A549 (cell line): ENCODE data around the gene PPM1G. TPM values are rescaled to one million over a fixed set of nuclear protein-coding genes. Genes with fewer than 3 reads are reported as not detected.
A peak's percentile ranks its signal among the peaks of the same experiment; 100 is the strongest.

Source experiments
- ATAC-seq, 2 experiments: fragments of 200-7000 bp in 1 of 2; fragments of >200 bp in 1 of 2; cut with Nextera tagmentation in 1 of 2; cut with Tn5 transposase in 1 of 2; 3 replicates each; pipeline versions ENCODE4 v1.8.0 to v1.9.1; 2018 to 2020; ENCODE audit warnings: mild to moderate bottlenecking in 1 of 2, moderate library complexity in 1 of 2
- CTCF ChIA-PET: fragments of 300-600 bp; sonication (Branson Sonifier 250); formaldehyde crosslinking; extraction: SDS; loops from one replicate; lab custom pipeline; 2021; ENCODE audit warnings: antibody characterized with exemption, inconsistent platforms; lab: Yijun Ruan, JAX
- POLR2A ChIA-PET: fragments of 350-600 bp; formaldehyde crosslinking; extraction: SDS; loops from one replicate; lab custom pipeline; 2021; ENCODE audit warnings: antibody characterized with exemption, inconsistent platforms; lab: Yijun Ruan, JAX
- DNase-seq, 2 experiments: peaks; one replicate each; pipeline versions ENCODE4 v3.0.0 to v3.0.0-alpha.2; 2011 to 2016; ENCODE audit warnings: low read depth in 1 of 2, low spot score in 1 of 2
- FAIRE-seq: peaks from 2 replicates; lab custom pipeline; 2011; peaks lifted over from hg19 to GRCh38; lab: Jason Lieb, UNC
- H3K27ac ChIP-seq, 2 experiments: fragments of >200 bp; sonication (Bioruptor Twin); formaldehyde crosslinking; 3 replicates each; pipeline ENCODE4 v1.5.1; 2016 to 2017
- H3K4me1 ChIP-seq: fragments of >200 bp; sonication (Bioruptor Twin); formaldehyde crosslinking; 3 replicates; pipeline ENCODE4 v1.6.1; 2016
- H3K4me2 ChIP-seq: fragments of >200 bp; sonication (Bioruptor Twin); formaldehyde crosslinking; 3 replicates; pipeline ENCODE4 v1.6.1; 2016
- H3K4me3 ChIP-seq: fragments of >200 bp; sonication (Bioruptor Twin); formaldehyde crosslinking; 3 replicates; pipeline ENCODE4 v1.5.1; 2016
- H3K9me3 ChIP-seq: fragments of >200 bp; sonication (Bioruptor Twin); formaldehyde crosslinking; 3 replicates; pipeline ENCODE4 v1.6.1; 2016
- CTCF ChIP-seq: fragments of >200 bp; sonication (Bioruptor Twin); formaldehyde crosslinking; IDR thresholded peaks from 3 replicates; pipeline ENCODE4 v1.5.1; 2016
- EHMT2 ChIP-seq: fragments of 200-600 bp; sonication (generic); IDR thresholded peaks from 2 replicates; pipeline ENCODE4 v1.6.1; 2016; ENCODE audit warnings: antibody characterized with exemption, low read depth, mild to moderate bottlenecking, moderate library complexity
- ESRRA ChIP-seq: fragments of 150-350 bp; IDR thresholded peaks from 2 replicates; pipeline ENCODE4 v1.6.1; 2014; ENCODE audit warnings: mild to moderate bottlenecking, low read length, borderline replicate concordance
- FOSB ChIP-seq: fragments of 250-450 bp; sonication (Bioruptor Pico); IDR thresholded peaks from 2 replicates; pipeline ENCODE4 v1.5.0; 2020; ENCODE audit warnings: mild to moderate bottlenecking, moderate library complexity
- FOXS1 ChIP-seq: fragments of 250-450 bp; sonication (Bioruptor Pico); IDR thresholded peaks from 2 replicates; pipeline ENCODE4 v1.5.0; 2020; ENCODE audit warnings: mild to moderate bottlenecking, moderate library complexity
- HDAC2 ChIP-seq: fragments of 200-600 bp; sonication (generic); IDR thresholded peaks from 2 replicates; pipeline ENCODE4 v1.6.1; 2016
- HES2 ChIP-seq: fragments of >200 bp; sonication (Bioruptor Twin); formaldehyde crosslinking; IDR thresholded peaks from 2 replicates; pipeline ENCODE4 v1.6.1; 2016
- HEYL ChIP-seq: fragments of 250-450 bp; sonication (Bioruptor Pico); IDR thresholded peaks from 2 replicates; pipeline ENCODE4 v1.8.0; 2021; ENCODE audit warnings: mild to moderate bottlenecking, moderate library complexity
- JUN ChIP-seq, 2 experiments: fragments of >200 bp; sonication (Bioruptor Twin); formaldehyde crosslinking; IDR thresholded peaks; 2 replicates in 1 of 2; 3 replicates in 1 of 2; pipeline ENCODE4 v1.6.1; 2016 to 2017
- MAX ChIP-seq: IDR thresholded peaks from 2 replicates; pipeline ENCODE4 v1.6.1; 2012
- MAZ ChIP-seq: fragments of 150-350 bp; IDR thresholded peaks from 2 replicates; pipeline ENCODE4 v1.6.1; 2014; ENCODE audit warnings: antibody characterized with exemption, low read depth, low read length, borderline replicate concordance
- NR3C1 ChIP-seq: fragments of >200 bp; sonication (Bioruptor Twin); formaldehyde crosslinking; IDR thresholded peaks from 3 replicates; pipeline ENCODE4 v1.6.1; 2017
- PBX3 ChIP-seq: IDR thresholded peaks from 2 replicates; pipeline ENCODE4 v1.6.1; 2012
- PHF8 ChIP-seq: fragments of 200-600 bp; sonication (generic); IDR thresholded peaks from 2 replicates; pipeline ENCODE4 v1.6.1; 2016; ENCODE audit warnings: low read depth, mild to moderate bottlenecking, antibody characterized with exemption, moderate library complexity, borderline replicate concordance
- POLR2A ChIP-seq: IDR thresholded peaks from 2 replicates; pipeline ENCODE4 v1.6.1; 2012; ENCODE audit warnings: mild to moderate bottlenecking, low read length
- POLR2AphosphoS2 ChIP-seq: conservative IDR thresholded peaks from 2 replicates; pipeline ENCODE4 v1.6.1; 2012; ENCODE audit warnings: low read length, improper control_type of control experiment, inconsistent platforms
- RAD21 ChIP-seq, 2 experiments: fragments of >200 bp in 1 of 2; sonication (Bioruptor Twin) in 1 of 2; formaldehyde crosslinking in 1 of 2; IDR thresholded peaks in 1 of 2; conservative IDR thresholded peaks in 1 of 2; 2 replicates in 1 of 2; 3 replicates in 1 of 2; pipeline ENCODE4 v1.6.1; 2012 to 2018; ENCODE audit warnings: inconsistent platforms in 1 of 2
- RCOR1 ChIP-seq: fragments of 150-350 bp; IDR thresholded peaks from 2 replicates; pipeline ENCODE4 v1.6.1; 2014; ENCODE audit warnings: antibody characterized with exemption, low read length, low read depth
- SMC3 ChIP-seq: fragments of >200 bp; sonication (Bioruptor Twin); formaldehyde crosslinking; IDR thresholded peaks from 3 replicates; pipeline ENCODE4 v1.6.1; 2018; ENCODE audit warnings: inconsistent platforms
- ZFP36 ChIP-seq: fragments of 450-650 bp; IDR thresholded peaks from 2 replicates; pipeline ENCODE4 v1.6.1; 2014; ENCODE audit warnings: borderline replicate concordance; ENCODE audit not compliant: partially characterized antibody
- ZSCAN20 ChIP-seq: fragments of 250-450 bp; sonication (Bioruptor Pico); IDR thresholded peaks from 2 replicates; pipeline ENCODE4 v1.8.0; 2022; ENCODE audit warnings: mild to moderate bottlenecking, moderate library complexity
- WGBS: methylation state at CpG from one replicate; pipeline ENCODE4 v1.1.6; 2017; ENCODE audit errors: missing lambda C conversion rate; 5-methylcytosine and 5-hydroxymethylcytosine counted together
- polyA plus RNA-seq, 4 experiments: library from polyadenylated mRNA; depleted of rRNA in 3 of 4; stranded (reverse); fragments of >200 nt; fragmentation: RNase III in 1 of 4; extraction: RNeasy Plus Mini Kit Qiagen cat#74134 plus additional on column Dnase treatment in 1 of 4; gene quantifications; 2 replicates in 3 of 4; 3 replicates in 1 of 4; pipeline ENCODE4 v1.2.3, GENCODE V29; 2011 to 2017

Gene PPM1G
- polyA plus RNA-seq, 2 of the 4 experiments (the other 2 are of a cell fraction) = 129 to 230 TPM

GRCh38 chr2:27442920-27443282 is 33.5 kb upstream of the PPM1G start:
- Histone ChIP-seq H3K27ac (no peak overlapping the region), H3K4me1 (no peaks in the 10 kb centered on the region), H3K4me2 (no peak overlapping the region), H3K4me3 (no peak overlapping the region), H3K9me3 (no peaks in the 10 kb centered on the region)
- POLR2A ChIA-PET = interaction anchor here (1.0 kb wide), 1 partner anchor 14 kb away, joined by 3 read pairs; the partner anchor contains the start of gene NRBP1
- WGBS = 89% methylated on average over 6 of the region's 6 CpGs
- CTCF ChIA-PET = no interaction called here
- peak; percentile 10 to 19; a peak in 4 of 6 replicates for ATAC-seq
- no peak for TF ChIP-seq RAD21 (conservative IDR thresholded peaks at IDR 0.05 in 1 of 2, IDR thresholded peaks at IDR 0.05 in 1 of 2)
- no peak for TF ChIP-seq HES2
- TF ChIP-seq HDAC2 = no peak
- no peak for TF ChIP-seq ZSCAN20
- TF ChIP-seq JUN (IDR thresholded peaks at IDR 0.05) = no peak
- TF ChIP-seq ZFP36 = no peak
- TF ChIP-seq RCOR1 = no peak
- TF ChIP-seq POLR2A = no peak
- TF ChIP-seq MAZ = no peak
- TF ChIP-seq EHMT2 = no peak
- no peak for TF ChIP-seq PHF8
- TF ChIP-seq FOSB (CRISPR knock-in tag) = no peak
- no peak for TF ChIP-seq POLR2AphosphoS2
- TF ChIP-seq MAX = no peak
- no peak for TF ChIP-seq HEYL (CRISPR knock-in tag)
- TF ChIP-seq FOXS1 (CRISPR knock-in tag) = no peak
- no peak for TF ChIP-seq PBX3
- no peak for TF ChIP-seq ESRRA
- TF ChIP-seq NR3C1 = no peak
- no peak for DNase-seq
- FAIRE-seq = no peak

DNA sequence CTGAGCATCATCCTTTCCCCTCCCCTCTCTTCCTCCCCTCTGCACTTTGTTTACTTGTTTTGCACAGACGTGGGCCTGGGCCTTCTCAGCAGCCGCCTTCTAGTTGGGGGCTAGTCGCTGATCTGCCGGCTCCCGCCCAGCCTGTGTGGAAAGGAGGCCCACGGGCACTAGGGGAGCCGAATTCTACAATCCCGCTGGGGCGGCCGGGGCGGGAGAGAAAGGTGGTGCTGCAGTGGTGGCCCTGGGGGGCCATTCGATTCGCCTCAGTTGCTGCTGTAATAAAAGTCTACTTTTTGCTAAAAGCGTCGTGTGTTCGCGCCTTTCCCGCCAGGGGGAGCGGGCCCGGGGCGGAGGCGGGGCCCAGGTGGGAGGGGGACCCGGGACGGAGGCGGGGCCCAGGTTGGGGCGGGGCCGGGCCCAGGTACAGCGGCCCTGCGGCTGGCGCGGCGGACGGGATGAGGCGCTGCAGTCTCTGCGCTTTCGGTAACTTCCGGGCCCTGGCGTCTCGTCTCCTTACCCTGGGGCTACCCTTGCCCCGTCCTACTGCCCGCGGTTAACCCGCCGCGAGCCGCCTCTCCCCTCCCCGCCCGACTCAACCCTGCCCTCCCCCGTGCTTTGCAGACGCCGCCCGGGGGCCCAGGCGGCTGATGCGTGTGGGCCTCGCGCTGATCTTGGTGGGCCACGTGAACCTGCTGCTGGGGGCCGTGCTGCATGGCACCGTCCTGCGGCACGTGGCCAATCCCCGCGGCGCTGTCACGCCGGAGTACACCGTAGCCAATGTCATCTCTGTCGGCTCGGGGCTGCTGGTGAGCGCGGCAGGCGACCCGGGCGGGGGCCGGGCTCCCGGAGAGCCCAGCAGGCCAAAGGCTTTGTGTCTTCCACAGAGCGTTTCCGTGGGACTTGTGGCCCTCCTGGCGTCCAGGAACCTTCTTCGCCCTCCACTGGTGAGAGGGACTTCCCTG is 32.8 kb upstream of the PPM1G start, which contains the start of gene KRTCAP3:
Gene KRTCAP3, plus strand, starts transcription at position 424 of the 962 bp plus-strand sequence. Its CDS starts 32 bp downstream, at position 456.
- ATAC-seq (peak in 1 of 2 experiments; percentile 2; a peak in 1 of 6 replicates), DNase-seq (no peak), FAIRE-seq (no peak)
- no peaks in the 10 kb centered on the region for H3K9me3 ChIP-seq
- POLR2A ChIA-PET = interaction anchor here (1.0 kb wide), 1 partner anchor 13 kb away, joined by 3 read pairs; the partner anchor contains the start of gene NRBP1
- peak; percentile 72; the same call in 1 of the 2 replicates for TF ChIP-seq POLR2AphosphoS2
- TF ChIP-seq SMC3 = no peak
- no peak for TF ChIP-seq CTCF
- no peak for TF ChIP-seq ZFP36
- 0 out of 5 replicates have a peak, but pooled peaks of 1 of the 2 experiments have one; percentile 38 for TF ChIP-seq JUN (IDR thresholded peaks at IDR 0.05)
- TF ChIP-seq ESRRA = no peak
- no peak within 1 kb of the TSS for H3K27ac ChIP-seq
- no peak within 1 kb of the TSS for H3K4me3 ChIP-seq
- CTCF ChIA-PET = interaction anchor here (0.9 to 1.1 kb wide), 3 partner anchors 10 to 33 kb away, joined by 3 read pairs; partner anchors contain the start of gene PPM1G
- WGBS = 92% methylated on average over 53 of the region's 80 CpGs
- no peaks in the 10 kb centered on the region for H3K4me1 ChIP-seq
- no peak within 1 kb of the TSS for H3K4me2 ChIP-seq
